HepG2 (cell line): Measurements from ENCODE around the gene BTRC. TPM values are rescaled to one million over a fixed set of nuclear protein-coding genes. Genes with fewer than 3 reads are reported as not detected.

Experiments used
- ATAC-seq: fragments of 200-7000 bp; cut with Tn5 transposase; 3 replicates; pipeline ENCODE4 v1.9.1; 2020; ENCODE audit warnings: mild to moderate bottlenecking, moderate library complexity
- BruUV-seq: library from RNA; stranded (reverse); fragments of 400-500 nt; replicated peaks from 2 replicates; lab custom pipeline; 2021; lab: Mats Ljungman, UMichigan
- CTCF ChIA-PET: fragments of 300-600 bp; formaldehyde crosslinking; extraction: SDS; loops from one replicate; lab custom pipeline; 2021; ENCODE audit warnings: low total read pairs, inconsistent platforms, low intra/inter-chr PET ratio; lab: Yijun Ruan, JAX
- POLR2A ChIA-PET: fragments of 350-600 bp; sonication (Branson Sonifier 250); formaldehyde crosslinking; loops from one replicate; lab custom pipeline; 2020; ENCODE audit warnings: antibody characterized with exemption, inconsistent platforms; lab: Yijun Ruan, JAX
- DNase-seq: peaks from one replicate; pipeline ENCODE4 v3.0.0-alpha.2; 2015; ENCODE audit warnings: low spot score
- FAIRE-seq: peaks from 3 replicates; lab custom pipeline; 2011; peaks lifted over from hg19 to GRCh38; lab: Jason Lieb, UNC
- H2AFZ ChIP-seq: one replicate; pipeline ENCODE4 v1.6.1; 2011; ENCODE audit warnings: low read length, inconsistent platforms
- H3K27ac ChIP-seq: fragments of 300-600 bp; 3 replicates; pipeline ENCODE4 v1.8.0; 2011; ENCODE audit warnings: mixed run types, mild to moderate bottlenecking, mixed read lengths, low read length, inconsistent platforms; ENCODE audit not compliant: insufficient read depth; ENCODE audit errors: extremely low read length
- H3K27me3 ChIP-seq, 2 experiments: fragments of 200-600 bp in 1 of 2; 2 replicates in 1 of 2; 3 replicates in 1 of 2; pipeline versions ENCODE4 v1.6.0 to v1.8.0; 2011; ENCODE audit warnings: low read length in 2 of 2, mild to moderate bottlenecking in 2 of 2, moderate library complexity in 2 of 2, inconsistent platforms in 1 of 2; ENCODE audit not compliant: insufficient read depth in 2 of 2, control insufficient read depth in 1 of 2
- H3K36me3 ChIP-seq, 2 experiments: fragments of 200-600 bp in 1 of 2; replicated peaks in 1 of 2; 2 replicates in 1 of 2; 3 replicates in 1 of 2; pipeline versions ENCODE4 v1.5.1 to v1.8.0; 2011; ENCODE audit warnings: low read length in 2 of 2, inconsistent platforms in 1 of 2; ENCODE audit not compliant: insufficient read depth in 2 of 2, control insufficient read depth in 1 of 2
- H3K4me1 ChIP-seq: 2 replicates; pipeline ENCODE4 v1.5.1; 2012; ENCODE audit warnings: low read length, inconsistent platforms; ENCODE audit not compliant: insufficient read depth
- H3K4me2 ChIP-seq: 2 replicates; pipeline ENCODE4 v1.6.0; 2011; ENCODE audit warnings: low read depth, low read length, inconsistent platforms
- H3K4me3 ChIP-seq, 3 experiments: fragments of 200-600 bp in 1 of 3; sonication (generic), shearing (Covaris generic) in 1 of 3; replicated peaks in 1 of 3; 2 replicates each; pipeline ENCODE4 v1.5.1; 2011 to 2016; ENCODE audit warnings: low read length in 3 of 3, inconsistent platforms in 2 of 3, low read depth in 2 of 3, mild to moderate bottlenecking in 2 of 3, control low read depth in 1 of 3, mixed read lengths in 1 of 3; ENCODE audit not compliant: insufficient read depth in 1 of 3
- H3K79me2 ChIP-seq: one replicate; pipeline ENCODE4 v1.6.1; 2011; ENCODE audit warnings: low read length, inconsistent platforms; ENCODE audit not compliant: insufficient read depth
- H3K9ac ChIP-seq: 2 replicates; pipeline ENCODE4 v1.6.0; 2011; ENCODE audit warnings: mild to moderate bottlenecking, low read depth, low read length, inconsistent platforms; ENCODE audit not compliant: insufficient read depth
- H3K9me3 ChIP-seq: 2 replicates; pipeline ENCODE4 v1.5.1; 2012; ENCODE audit warnings: mild to moderate bottlenecking, low read length
- H4K20me1 ChIP-seq: 2 replicates; pipeline ENCODE4 v1.6.0; 2011; ENCODE audit warnings: inconsistent platforms, mild to moderate bottlenecking, low read length, moderate library complexity; ENCODE audit not compliant: insufficient read depth
- ARHGAP35 ChIP-seq: sonication (generic); formaldehyde crosslinking; IDR thresholded peaks from 2 replicates; pipeline ENCODE4 v1.9.0; 2022; ENCODE audit warnings: mild to moderate bottlenecking, inconsistent platforms, moderate library complexity, missing genetic modification reagents, borderline replicate concordance
- ATM ChIP-seq: fragments of 450-650 bp; IDR thresholded peaks from 2 replicates; pipeline ENCODE4 v1.7.1; 2017; ENCODE audit warnings: mild to moderate bottlenecking, borderline replicate concordance
- HES4 ChIP-seq: sonication (generic); formaldehyde crosslinking; IDR thresholded peaks from 2 replicates; pipeline ENCODE4 v1.9.0; 2021; ENCODE audit warnings: mild to moderate bottlenecking, missing genetic modification reagents, borderline replicate concordance
- KDM3A ChIP-seq: IDR thresholded peaks from 2 replicates; pipeline ENCODE4 v1.6.1; 2018; ENCODE audit warnings: low read depth, missing compliant biosample characterization
- KLF11 ChIP-seq: IDR thresholded peaks from 2 replicates; pipeline ENCODE4 v1.6.1; 2016; ENCODE audit warnings: missing compliant biosample characterization
- MED1 ChIP-seq: sonication (generic); formaldehyde crosslinking; IDR thresholded peaks from 2 replicates; pipeline ENCODE4 v1.4.0; 2020; ENCODE audit warnings: missing genetic modification reagents
- NPAS2 ChIP-seq: sonication (generic); formaldehyde crosslinking; IDR thresholded peaks from 2 replicates; pipeline ENCODE4 v1.8.0; 2022; ENCODE audit warnings: mild to moderate bottlenecking, missing genetic modification reagents, borderline replicate concordance
- RFX1 ChIP-seq: fragments of 450-650 bp; IDR thresholded peaks from 2 replicates; pipeline ENCODE4 v1.6.1; 2017
- SATB2 ChIP-seq: sonication (generic); formaldehyde crosslinking; IDR thresholded peaks from 2 replicates; pipeline ENCODE4 v1.5.0; 2020; ENCODE audit warnings: missing genetic modification reagents
- SSRP1 ChIP-seq: IDR thresholded peaks from 2 replicates; pipeline ENCODE4 v1.6.1; 2016; ENCODE audit warnings: control low read depth
- TBP ChIP-seq: sonication (generic); formaldehyde crosslinking; IDR thresholded peaks from 2 replicates; pipeline ENCODE4 v1.5.0; 2020; ENCODE audit warnings: missing genetic modification reagents
- ZBTB21 ChIP-seq: sonication (generic); formaldehyde crosslinking; IDR thresholded peaks from 2 replicates; pipeline ENCODE4 v1.4.0; 2020; ENCODE audit warnings: missing genetic modification reagents
- ZC3H13 ChIP-seq: sonication (generic); formaldehyde crosslinking; IDR thresholded peaks from 2 replicates; pipeline ENCODE4 v1.8.1; 2023; ENCODE audit warnings: mild to moderate bottlenecking, missing genetic modification reagents, moderate library complexity
- ZNF136 ChIP-seq: sonication (generic); formaldehyde crosslinking; IDR thresholded peaks from 2 replicates; pipeline ENCODE4 v1.8.1; 2022; ENCODE audit warnings: low read depth, mild to moderate bottlenecking, moderate library complexity, missing genetic modification reagents
- ZNF772 ChIP-seq: sonication (generic); formaldehyde crosslinking; IDR thresholded peaks from 2 replicates; pipeline ENCODE4 v1.5.0; 2020; ENCODE audit warnings: mild to moderate bottlenecking, missing genetic modification reagents
- WGBS: methylation state at CpG from one replicate; pipeline ENCODE4 v1.1.6; 2017; ENCODE audit warnings: low lambda C conversion rate; 5-methylcytosine and 5-hydroxymethylcytosine counted together
- in situ Hi-C: cut with HindIII; loops from 2 replicates; pipeline ENCODE4 v1.10.0; 2017; ENCODE audit warnings: low pct_unique_long_range_greater_than_20kb; ENCODE audit not compliant: extremely low pct_ligation_motif_present
- intact Hi-C: fragments of 100-400 bp; cut with micrococcal nuclease; formaldehyde crosslinking; loops from one replicate; pipeline ENCODE4 v1.10.0; 2022; ENCODE audit not compliant: unreplicated experiment
- polyA plus RNA-seq, 8 experiments: library from polyadenylated mRNA; depleted of rRNA in 3 of 8; stranded (reverse) in 7 of 8; unstranded in 1 of 8; fragments of >200 nt; fragmentation: Illumina TruSeq in 4 of 8; extraction: Trizol in 4 of 8; gene quantifications; 2 replicates each; pipeline versions ENCODE4 v1.2.1 to v1.2.3, GENCODE V29; 2011 to 2016; ENCODE audit warnings: low read depth in 4 of 8, missing spikeins in 1 of 8, mixed read lengths in 1 of 8; ENCODE audit not compliant: insufficient read depth in 1 of 8
- total RNA-seq, 5 experiments: library from RNA; depleted of rRNA; stranded (reverse); fragments of >200 nt; fragmentation: Illumina TruSeq; extraction: Trizol; gene quantifications; 2 replicates each; pipeline ENCODE4 v1.2.3, GENCODE V29; 2016; ENCODE audit warnings: low read depth in 1 of 5
- TF ChIP-seq, protein P1 (sequence below): sonication (generic); formaldehyde crosslinking; IDR thresholded peaks from 2 replicates; pipeline ENCODE4 v1.4.0; 2020; ENCODE audit warnings: missing genetic modification reagents, borderline replicate concordance
- TF ChIP-seq, protein P2 (sequence below): sonication (generic); formaldehyde crosslinking; IDR thresholded peaks from 2 replicates; pipeline ENCODE4 v1.8.1; 2023; ENCODE audit warnings: mild to moderate bottlenecking, moderate library complexity, missing genetic modification reagents
- TF ChIP-seq, protein P3 (sequence below): sonication (generic); formaldehyde crosslinking; IDR thresholded peaks from 2 replicates; pipeline ENCODE4 v1.5.0; 2020; ENCODE audit warnings: missing genetic modification reagents, mild to moderate bottlenecking, borderline replicate concordance
- TF ChIP-seq, protein P4 (sequence below): sonication (generic); formaldehyde crosslinking; IDR thresholded peaks from 2 replicates; pipeline ENCODE4 v1.5.0; 2020; ENCODE audit warnings: missing genetic modification reagents, mild to moderate bottlenecking, borderline replicate concordance

BTRC gene
- total and polyA plus RNA-seq, 2 of the 13 experiments (the other 11 are each of a cell fraction or from before 2014, with no cell fraction given) = 12.0 to 14.4 TPM

DNA sequence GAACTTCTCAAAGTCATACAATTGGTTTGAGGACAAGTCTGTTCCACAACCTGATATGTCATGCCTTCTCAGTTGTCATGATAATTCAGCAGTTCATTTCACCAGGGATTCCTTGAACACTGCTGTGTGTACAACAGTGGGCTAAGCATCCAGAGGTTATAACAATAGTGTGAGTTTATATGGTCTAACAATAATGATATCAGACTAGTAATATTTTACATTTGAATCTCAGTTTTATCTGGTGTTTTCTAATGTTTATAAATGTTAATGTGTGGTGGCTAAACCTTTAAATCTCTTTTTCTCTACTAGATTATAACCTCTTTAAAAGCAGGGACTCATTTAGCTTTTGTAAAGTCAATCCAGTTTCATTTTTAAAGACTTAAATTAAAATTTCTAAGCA lies 48.7 kb downstream of the BTRC start:
- BruUV-seq = no TSS peak
- in situ Hi-C loops = no loop called here
- POLR2A ChIA-PET = no interaction called here

DNA sequence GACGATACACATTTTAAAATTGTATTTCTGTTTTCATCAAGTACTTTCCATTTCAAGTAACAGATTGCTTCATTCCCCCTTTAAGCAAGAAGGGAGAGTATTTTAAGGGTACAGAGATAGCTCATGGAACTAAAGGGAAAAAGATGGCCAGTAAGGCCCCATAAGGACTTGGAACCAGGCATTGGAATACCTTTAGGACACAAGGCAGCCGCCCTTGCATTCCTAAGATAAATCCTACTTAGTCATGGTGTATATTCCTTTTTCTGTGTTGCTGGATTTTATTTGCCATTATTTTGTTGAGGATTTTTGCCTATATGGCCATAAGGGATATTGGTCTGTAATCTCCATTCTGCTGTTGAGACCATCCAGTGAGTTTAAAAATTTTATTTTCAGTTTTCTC lies 49.2 kb downstream of the BTRC start:
- in situ Hi-C loops = no loop called here
- TF ChIP-seq HES4 (CRISPR knock-in tag) (no peak), SSRP1 (CRISPR knock-in tag) (no peak), ZNF772 (CRISPR knock-in tag) (no peak), RFX1 (no peak), ATM (no peak), TBP (CRISPR knock-in tag) (no peak), KDM3A (CRISPR knock-in tag) (no peak), MED1 (no peak), ARHGAP35 (no peak), SATB2 (CRISPR knock-in tag) (no peak)
- TF ChIP-seq, protein P1, sequence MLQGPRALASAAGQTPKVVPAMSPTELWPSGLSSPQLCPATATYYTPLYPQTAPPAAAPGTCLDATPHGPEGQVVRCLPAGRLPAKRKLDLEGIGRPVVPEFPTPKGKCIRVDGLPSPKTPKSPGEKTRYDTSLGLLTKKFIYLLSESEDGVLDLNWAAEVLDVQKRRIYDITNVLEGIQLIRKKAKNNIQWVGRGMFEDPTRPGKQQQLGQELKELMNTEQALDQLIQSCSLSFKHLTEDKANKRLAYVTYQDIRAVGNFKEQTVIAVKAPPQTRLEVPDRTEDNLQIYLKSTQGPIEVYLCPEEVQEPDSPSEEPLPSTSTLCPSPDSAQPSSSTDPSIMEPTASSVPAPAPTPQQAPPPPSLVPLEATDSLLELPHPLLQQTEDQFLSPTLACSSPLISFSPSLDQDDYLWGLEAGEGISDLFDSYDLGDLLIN (CRISPR knock-in tag) = no peak
- TF ChIP-seq, protein P2, sequence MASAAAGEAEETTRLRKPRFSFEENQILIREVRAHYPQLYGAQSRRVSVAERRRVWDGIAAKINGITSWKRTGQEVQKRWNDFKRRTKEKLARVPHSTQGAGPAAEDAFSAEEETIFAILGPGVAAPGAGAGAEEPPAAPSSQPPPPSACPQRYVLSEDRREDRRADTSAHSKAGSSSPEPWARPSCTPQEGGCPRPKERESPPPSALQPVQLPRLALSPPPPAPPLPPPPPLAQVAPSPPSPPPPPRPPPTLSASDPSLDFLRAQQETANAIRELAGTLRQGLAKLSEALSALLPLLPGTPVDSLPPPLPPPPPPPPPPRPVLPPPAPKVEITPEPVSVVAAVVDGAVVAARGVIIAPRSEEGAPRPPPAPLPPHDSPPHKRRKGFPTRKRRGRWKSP (CRISPR knock-in tag) = no peak
- TF ChIP-seq, protein P3, sequence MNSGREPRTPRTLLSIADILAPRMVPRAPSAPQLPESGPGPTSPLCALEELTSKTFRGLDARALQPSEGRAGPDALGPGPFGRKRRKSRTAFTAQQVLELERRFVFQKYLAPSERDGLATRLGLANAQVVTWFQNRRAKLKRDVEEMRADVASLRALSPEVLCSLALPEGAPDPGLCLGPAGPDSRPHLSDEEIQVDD = no peak

More for the DNA sequence above, 48.7 kb downstream of the BTRC start:
- Histone ChIP-seq H3K4me2 (no peak overlapping the region), H3K27me3 (no peaks in the 10 kb centered on the region), H3K36me3 (no peaks in the 10 kb centered on the region), H3K4me3 (no peak overlapping the region), H3K9me3 (no peaks in the 10 kb centered on the region), H3K79me2 (no peaks in the 10 kb centered on the region), H3K9ac (no peak overlapping the region), H3K27ac (no peak overlapping the region), H2AFZ (no peak overlapping the region), H4K20me1 (0 out of 2 replicates have a peak, but pooled peaks cover 5% of the 10 kb centered on the region), H3K4me1 (no peaks in the 10 kb centered on the region)
- DNase-seq (no peak), ATAC-seq (no peak), FAIRE-seq (no peak)
- intact Hi-C loops = no loop called here
- TF ChIP-seq ZNF136 (CRISPR knock-in tag) = no peak
- TF ChIP-seq ZC3H13 = no peak
- TF ChIP-seq, protein P4, sequence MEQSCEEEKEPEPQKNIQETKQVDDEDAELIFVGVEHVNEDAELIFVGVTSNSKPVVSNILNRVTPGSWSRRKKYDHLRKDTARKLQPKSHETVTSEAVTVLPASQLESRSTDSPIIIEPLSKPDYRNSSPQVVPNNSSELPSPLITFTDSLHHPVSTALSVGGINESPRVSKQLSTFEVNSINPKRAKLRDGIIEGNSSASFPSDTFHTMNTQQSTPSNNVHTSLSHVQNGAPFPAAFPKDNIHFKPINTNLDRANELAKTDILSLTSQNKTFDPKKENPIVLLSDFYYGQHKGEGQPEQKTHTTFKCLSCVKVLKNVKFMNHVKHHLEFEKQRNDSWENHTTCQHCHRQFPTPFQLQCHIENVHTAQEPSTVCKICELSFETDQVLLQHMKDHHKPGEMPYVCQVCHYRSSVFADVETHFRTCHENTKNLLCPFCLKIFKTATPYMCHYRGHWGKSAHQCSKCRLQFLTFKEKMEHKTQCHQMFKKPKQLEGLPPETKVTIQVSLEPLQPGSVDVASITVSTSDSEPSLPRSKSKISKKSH (CRISPR knock-in tag) = no peak
- TF ChIP-seq NPAS2 (CRISPR knock-in tag) = no peak
- TF ChIP-seq ZBTB21 (CRISPR knock-in tag) = no peak
- no peak for TF ChIP-seq KLF11
- CTCF ChIA-PET = no interaction called here

More for the DNA sequence above, 49.2 kb downstream of the BTRC start:
- no peak overlapping the region for H3K9ac ChIP-seq
- H3K36me3 ChIP-seq = no peaks in the 10 kb centered on the region
- no TSS peak for BruUV-seq
- FAIRE-seq (no peak), DNase-seq (no peak), ATAC-seq (no peak)
- intact Hi-C loops = no loop called here
- no peak overlapping the region for H2AFZ ChIP-seq
- no peak overlapping the region for H3K4me2 ChIP-seq
- H3K4me3 ChIP-seq = no peak overlapping the region
- ChIA-PET CTCF (no interaction called here), POLR2A (no interaction called here)
- H3K79me2 ChIP-seq = no peaks in the 10 kb centered on the region
- 96% methylated on average over 2 of the region's 2 CpGs for WGBS
- H3K27me3 ChIP-seq = no peaks in the 10 kb centered on the region
- no peaks in the 10 kb centered on the region for H3K4me1 ChIP-seq
- 0 out of 2 replicates have a peak, but pooled peaks cover 5% of the 10 kb centered on the region for H4K20me1 ChIP-seq
- no peaks in the 10 kb centered on the region for H3K9me3 ChIP-seq
- no peak overlapping the region for H3K27ac ChIP-seq
